SH-SY5Y (cell line): ENCODE measurements around the gene TAF12.

Source experiments
- GATA2 ChIP-seq: IDR thresholded peaks from 2 replicates; pipeline ENCODE4 v1.6.1; 2011; ENCODE audit warnings: mild to moderate bottlenecking, low read depth, low read length
- GATA3 ChIP-seq: IDR thresholded peaks from 2 replicates; pipeline ENCODE4 v1.6.1; 2011; ENCODE audit warnings: low read depth, mild to moderate bottlenecking, low read length, moderate library complexity

DNA sequence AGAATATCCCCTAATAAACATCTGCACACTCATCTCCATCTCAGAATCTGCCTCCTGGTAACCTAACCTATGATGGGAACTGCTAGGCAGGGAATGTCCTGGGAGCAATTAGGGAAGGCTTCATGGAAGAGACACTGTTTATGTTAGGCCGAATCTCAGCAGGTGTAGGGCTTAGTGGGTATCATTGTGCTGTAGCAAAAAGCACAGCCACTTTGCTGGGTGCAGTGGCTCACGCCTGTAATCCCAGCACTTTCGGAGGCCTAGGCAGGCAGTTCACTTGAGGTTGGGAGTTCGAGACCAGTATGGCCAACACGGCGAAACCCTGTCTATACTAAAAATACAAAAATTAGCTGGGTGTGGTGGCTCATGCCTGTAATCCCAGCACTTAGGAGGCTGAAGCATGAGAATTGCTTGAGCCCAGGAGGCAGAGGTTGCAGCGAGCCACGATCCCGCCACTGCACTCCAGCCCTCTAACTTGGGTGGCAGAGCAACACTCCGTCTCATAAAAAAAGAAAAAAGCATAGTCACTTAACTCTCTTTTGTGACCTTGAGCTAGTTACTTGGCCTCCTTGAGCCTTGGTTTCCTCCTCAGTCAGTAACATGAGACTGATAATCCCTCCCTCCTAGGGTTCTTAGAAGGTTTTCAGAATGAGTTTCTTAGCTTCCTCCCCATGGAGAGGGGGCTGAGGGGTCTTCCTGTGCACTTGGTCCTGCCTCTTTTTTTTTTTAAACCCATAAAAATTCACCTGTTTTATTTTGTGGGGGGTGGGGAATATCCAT, 47.3 kb downstream of the TAF12 start:
- TF ChIP-seq GATA2 (no peak), GATA3 (no peak)
